Activated T-helper 1 cell treated with anti-CD3 and anti-CD28 coated beads, Interleukin-12 subunit alpha, Interleukin-12 subunit beta, Interleukin-2, Interleukin-4 antibody, amounts not matched to agents 30 ng/mL and 10 ng/mL and 1 ng/mL, durations not matched to agents 14 hours and 24 hours and 36 hours (primary cell): Measurements from ENCODE around the gene MAP2K4. TPM values are rescaled to one million over a fixed set of nuclear protein-coding genes. Genes with fewer than 3 reads are reported as not detected.

ENCODE experiments used
- DNase-seq: peaks from one replicate; pipeline ENCODE4 v3.0.0; 2021; ENCODE audit warnings: low spot score
- H3K27ac Mint-ChIP-seq: one replicate; pipeline ENCODE4 v1.8.0; 2021; ENCODE audit warnings: mild to moderate bottlenecking, mixed read lengths
- H3K27me3 Mint-ChIP-seq: one replicate; pipeline ENCODE4 v1.8.0; 2022; ENCODE audit warnings: mild to moderate bottlenecking, moderate library complexity, mixed read lengths; ENCODE audit not compliant: insufficient read depth
- H3K36me3 Mint-ChIP-seq: one replicate; pipeline ENCODE4 v1.8.0; 2021; ENCODE audit warnings: low read depth, mixed read lengths
- H3K4me1 Mint-ChIP-seq: one replicate; pipeline ENCODE4 v1.8.0; 2021; ENCODE audit warnings: low read depth, mixed read lengths
- H3K4me3 Mint-ChIP-seq: one replicate; pipeline ENCODE4 v1.8.0; 2021; ENCODE audit warnings: mild to moderate bottlenecking, moderate library complexity, mixed read lengths
- H3K9me3 Mint-ChIP-seq: one replicate; pipeline ENCODE4 v1.8.0; 2021; ENCODE audit warnings: mixed read lengths
- intact Hi-C: fragments of 100-400 bp; cut with micrococcal nuclease; formaldehyde crosslinking; loops from one replicate; pipeline ENCODE4 v1.15.1; 2024
- total RNA-seq: library from RNA; stranded (reverse); gene quantifications from 2 replicates; pipeline ENCODE4 v1.2.3, GENCODE V29; 2022

MAP2K4 gene
- total RNA-seq, 1 donor from 2014 or later: 34.7 TPM

GRCh38 chr17:11999696-12000095 lies 21.0 kb upstream of the MAP2K4 start:
- Mint-ChIP-seq H3K27ac (no peak overlapping the region), H3K27me3 (peaks cover 6% of the 10 kb centered on the region), H3K36me3 (no peaks in the 10 kb centered on the region), H3K4me3 (no peak overlapping the region), H3K4me1 (peaks cover 14% of the 10 kb centered on the region), H3K9me3 (peaks cover 5% of the 10 kb centered on the region)
- DNase-seq: no peak
- intact Hi-C loops: loop anchor here (5.0 to 10.0 kb wide), 2 partner anchors 105 to 1302 kb away; partner anchors contain the start of genes ADPRM and SCO1

GRCh38 chr17:12007466-12007865 lies 13.2 kb upstream of the MAP2K4 start:
- intact Hi-C loops: no loop called here
- Mint-ChIP-seq H3K27me3 (peaks cover 14% of the 10 kb centered on the region), H3K4me3 (no peak overlapping the region), H3K36me3 (no peaks in the 10 kb centered on the region), H3K27ac (no peak overlapping the region), H3K9me3 (no peaks in the 10 kb centered on the region), H3K4me1 (no peaks in the 10 kb centered on the region)
- no peak for DNase-seq

- H3K36me3 Mint-ChIP-seq: no peaks in the 10 kb centered on the region
- H3K4me1 Mint-ChIP-seq: peaks cover 44% of the 10 kb centered on the region
- no peak for DNase-seq
Observed at GRCh38 chr17:12021623-12022140, 1.0 kb downstream of the MAP2K4 start.

GRCh38 chr17:12022310-12022709 lies 1.6 kb downstream of the MAP2K4 start:
- Mint-ChIP-seq H3K27me3 (peaks cover 15% of the 10 kb centered on the region), H3K36me3 (no peaks in the 10 kb centered on the region)
- intact Hi-C loops: no loop called here

More at GRCh38 chr17:12021623-12022140, 1.0 kb downstream of the MAP2K4 start:
- peaks cover 18% of the 10 kb centered on the region for H3K27me3 Mint-ChIP-seq
- peak overlapping the region; percentile 52 for H3K27ac Mint-ChIP-seq
- intact Hi-C loops: no loop called here
- H3K4me3 Mint-ChIP-seq: peak overlapping the region; percentile 77
- no peaks in the 10 kb centered on the region for H3K9me3 Mint-ChIP-seq

GRCh38 chr17:12024327-12024726 lies 3.6 kb downstream of the MAP2K4 start:
- Mint-ChIP-seq H3K4me3 (no peak overlapping the region), H3K36me3 (peaks cover 1% of the 10 kb centered on the region), H3K9me3 (no peaks in the 10 kb centered on the region), H3K27me3 (peaks cover 8% of the 10 kb centered on the region), H3K27ac (no peak overlapping the region), H3K4me1 (peaks cover 44% of the 10 kb centered on the region)
- intact Hi-C loops: no loop called here
- DNase-seq: no peak

More at GRCh38 chr17:12022310-12022709, 1.6 kb downstream of the MAP2K4 start:
- H3K4me1 Mint-ChIP-seq: peaks cover 44% of the 10 kb centered on the region
- H3K4me3 Mint-ChIP-seq: peak overlapping the region; percentile 77
- no peaks in the 10 kb centered on the region for H3K9me3 Mint-ChIP-seq
- H3K27ac Mint-ChIP-seq: no peak overlapping the region
- no peak for DNase-seq

GRCh38 chr17:12027658-12028057 lies 7.0 kb downstream of the MAP2K4 start:
- Mint-ChIP-seq H3K4me3 (no peak overlapping the region), H3K9me3 (no peaks in the 10 kb centered on the region), H3K36me3 (peaks cover 1% of the 10 kb centered on the region), H3K4me1 (peaks cover 24% of the 10 kb centered on the region), H3K27me3 (no peaks in the 10 kb centered on the region), H3K27ac (no peak overlapping the region)
- intact Hi-C loops: no loop called here
- DNase-seq: no peak

- H3K27me3 Mint-ChIP-seq: no peaks in the 10 kb centered on the region
- intact Hi-C loops: no loop called here
- no peaks in the 10 kb centered on the region for H3K9me3 Mint-ChIP-seq
- H3K27ac Mint-ChIP-seq: no peak overlapping the region
- H3K4me1 Mint-ChIP-seq: peaks cover 14% of the 10 kb centered on the region
- H3K4me3 Mint-ChIP-seq: no peak overlapping the region
- no peak for DNase-seq
- H3K36me3 Mint-ChIP-seq: peaks cover 1% of the 10 kb centered on the region
Observed at GRCh38 chr17:12028611-12029010, 7.9 kb downstream of the MAP2K4 start.

GRCh38 chr17:12034538-12034937 lies 13.9 kb downstream of the MAP2K4 start:
- intact Hi-C loops: no loop called here
- DNase-seq: no peak
- peaks cover 7% of the 10 kb centered on the region for H3K36me3 Mint-ChIP-seq
- peaks cover 6% of the 10 kb centered on the region for H3K4me1 Mint-ChIP-seq
- H3K27me3 Mint-ChIP-seq: no peaks in the 10 kb centered on the region
- H3K4me3 Mint-ChIP-seq: no peak overlapping the region
- no peaks in the 10 kb centered on the region for H3K9me3 Mint-ChIP-seq
- no peak overlapping the region for H3K27ac Mint-ChIP-seq

- DNase-seq: no peak
- H3K4me1 Mint-ChIP-seq: peaks cover 9% of the 10 kb centered on the region
- intact Hi-C loops: no loop called here
- H3K27ac Mint-ChIP-seq: no peak overlapping the region
- peaks cover 7% of the 10 kb centered on the region for H3K36me3 Mint-ChIP-seq
- no peaks in the 10 kb centered on the region for H3K9me3 Mint-ChIP-seq
- no peak overlapping the region for H3K4me3 Mint-ChIP-seq
- H3K27me3 Mint-ChIP-seq: no peaks in the 10 kb centered on the region
Observed at GRCh38 chr17:12035673-12036072, 15.0 kb downstream of the MAP2K4 start.

GRCh38 chr17:12037970-12038369 lies 17.3 kb downstream of the MAP2K4 start:
- H3K9me3 Mint-ChIP-seq: no peaks in the 10 kb centered on the region

GRCh38 chr17:12040478-12040877 lies 19.8 kb downstream of the MAP2K4 start:
- Mint-ChIP-seq H3K36me3 (no peaks in the 10 kb centered on the region), H3K4me1 (peaks cover 27% of the 10 kb centered on the region), H3K27ac (no peak overlapping the region), H3K4me3 (no peak overlapping the region), H3K27me3 (no peaks in the 10 kb centered on the region), H3K9me3 (no peaks in the 10 kb centered on the region)
- DNase-seq: no peak
- intact Hi-C loops: no loop called here

More at GRCh38 chr17:12037970-12038369, 17.3 kb downstream of the MAP2K4 start:
- Mint-ChIP-seq H3K27me3 (no peaks in the 10 kb centered on the region), H3K27ac (no peak overlapping the region), H3K36me3 (peaks cover 7% of the 10 kb centered on the region), H3K4me1 (peaks cover 23% of the 10 kb centered on the region), H3K4me3 (no peak overlapping the region)
- no peak for DNase-seq
- intact Hi-C loops: no loop called here

- Mint-ChIP-seq H3K4me1 (peaks cover 27% of the 10 kb centered on the region), H3K4me3 (no peak overlapping the region), H3K9me3 (no peaks in the 10 kb centered on the region), H3K27ac (no peak overlapping the region), H3K27me3 (no peaks in the 10 kb centered on the region), H3K36me3 (no peaks in the 10 kb centered on the region)
- intact Hi-C loops: no loop called here
- no peak for DNase-seq
Observed at GRCh38 chr17:12041312-12041711, 20.6 kb downstream of the MAP2K4 start.

GRCh38 chr17:12043702-12044101 lies 23.0 kb downstream of the MAP2K4 start:
- Mint-ChIP-seq H3K4me3 (no peak overlapping the region), H3K27ac (no peak overlapping the region), H3K27me3 (no peaks in the 10 kb centered on the region), H3K36me3 (no peaks in the 10 kb centered on the region), H3K9me3 (no peaks in the 10 kb centered on the region), H3K4me1 (peaks cover 21% of the 10 kb centered on the region)
- intact Hi-C loops: no loop called here
- no peak for DNase-seq

GRCh38 chr17:12046786-12047185 lies 26.1 kb downstream of the MAP2K4 start:
- Mint-ChIP-seq H3K4me3 (no peak overlapping the region), H3K27me3 (no peaks in the 10 kb centered on the region), H3K4me1 (peaks cover 9% of the 10 kb centered on the region), H3K36me3 (no peaks in the 10 kb centered on the region), H3K27ac (no peak overlapping the region), H3K9me3 (no peaks in the 10 kb centered on the region)
- DNase-seq: no peak
- intact Hi-C loops: no loop called here
